Measurements from ENCODE around the gene ITFG1. TPM values are rescaled to one million over a fixed set of nuclear protein-coding genes. Genes with fewer than 3 reads are reported as not detected.

ITFG1 gene
- total RNA-seq, 5 donors from 2014 or later (not counting 1 experiment from before 2014, with no cell fraction given): 17.6 to 33.9 (median 22.6) TPM

DNA sequence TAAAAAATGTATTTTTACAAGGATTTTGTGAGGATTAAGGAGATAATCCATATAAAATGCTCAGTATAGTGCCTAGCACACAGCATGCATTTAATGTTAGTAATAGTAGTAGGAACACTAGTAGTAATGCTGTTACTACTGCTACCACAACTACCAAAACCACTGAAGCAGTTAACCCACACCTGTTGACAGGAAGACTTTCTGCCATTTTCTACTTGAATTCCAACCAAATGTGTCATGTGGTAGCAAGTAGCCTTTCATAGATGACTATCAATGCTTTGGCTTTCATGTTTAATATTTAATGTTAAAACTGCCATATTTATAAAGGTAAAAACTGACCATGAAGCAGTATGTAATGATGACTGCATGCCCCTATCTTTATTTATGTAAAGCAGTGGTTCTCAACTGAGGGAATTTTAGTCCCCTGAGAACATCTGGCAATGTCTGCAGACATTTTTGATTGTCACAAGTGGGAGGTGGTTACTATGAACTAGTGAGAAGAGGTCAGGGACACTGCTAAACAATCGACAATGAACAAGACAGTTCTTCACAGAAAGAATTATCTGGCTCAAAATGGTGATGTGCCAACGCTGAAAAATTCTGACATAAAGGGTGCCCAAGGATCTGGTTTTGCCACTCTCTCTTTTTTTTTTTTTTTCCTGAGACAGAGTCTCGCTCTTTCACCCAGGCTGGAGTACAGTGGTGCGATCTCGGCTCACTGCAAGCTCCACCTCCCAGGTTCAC lies 89.4 kb downstream of the ITFG1 start:
- Histone ChIP-seq H3K9me3 (no peaks in the 10 kb centered on the region), H3K27ac (ENCODE audit: low read length) (no peak overlapping the region), H3K27me3 (replicated peaks in 1 of 2; ENCODE audit: control insufficient read depth in 2 of 2, extremely low read depth in 1 of 2, insufficient read depth in 2 of 2, low read length in 1 of 2) (no peaks in the 10 kb centered on the region), H3K4me3 (ENCODE audit: control insufficient read depth in 1 of 2, extremely low read depth in 1 of 2, low read length in 1 of 2) (no peak overlapping the region), H3K4me1 (ENCODE audit: control insufficient read depth in 1 of 2, extremely low read depth in 1 of 2, insufficient read depth in 2 of 2, low read length in 2 of 2) (no peaks in the 10 kb centered on the region), H3K36me3 (ENCODE audit: control insufficient read depth in 2 of 2, extremely low read depth in 1 of 2, insufficient read depth in 1 of 2, low read length in 1 of 2) (peaks cover 0 to 4% of the 10 kb centered on the region in 2 donors)
- DNase-seq (no peak), ATAC-seq (replicated peaks in 1 of 4) (no peak)
- Mint-ChIP-seq H3K36me3 (peaks cover 58% of the 10 kb centered on the region), H3K27me3 (no peaks in the 10 kb centered on the region), H3K27ac (no peak overlapping the region), H3K4me3 (no peak overlapping the region), H3K9me3 (peaks cover 2 to 6% (median 4%) of the 10 kb centered on the region in 3 donors), H3K4me1 (no peaks in the 10 kb centered on the region)
- 92% methylated on average over 2 of the region's 5 CpGs for WGBS (ENCODE audit: insufficient coverage)
- POLR2A ChIA-PET: no interaction called here
- CTCF ChIA-PET: interaction anchor here in 1 of 2 donors (0.7 kb wide), 1 partner anchor 669 kb away, joined by 3 read pairs; no protein-coding TSS in a partner anchor

DNA sequence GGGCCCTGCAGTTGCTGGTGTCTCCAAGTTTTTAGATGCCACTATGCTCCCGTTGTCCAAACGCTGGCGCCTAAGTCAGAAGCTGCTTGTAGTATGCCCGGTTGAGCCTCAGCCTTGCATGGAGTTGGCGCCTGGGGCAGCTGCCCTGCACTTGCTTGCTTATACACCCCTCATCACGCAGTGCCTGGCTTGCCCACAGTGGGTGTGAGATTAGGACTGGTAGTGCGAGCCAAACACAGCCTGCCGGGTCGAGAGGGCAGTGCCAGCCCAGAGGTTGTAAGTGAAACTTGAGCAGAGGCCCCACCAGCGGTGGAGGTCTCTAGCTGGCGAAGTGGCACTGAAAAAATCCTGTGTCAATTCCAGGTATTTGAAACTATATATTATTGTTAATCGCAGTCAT lies 90.3 kb downstream of the ITFG1 start:
- DNase-seq (no peak), ATAC-seq (replicated peaks in 1 of 4) (no peak)
- H3K4me3 ChIP-seq (ENCODE audit: control insufficient read depth in 1 of 2, extremely low read depth in 1 of 2, low read length in 1 of 2): no peak overlapping the region
- peaks cover 63% of the 10 kb centered on the region for H3K36me3 Mint-ChIP-seq
- H3K9me3 Mint-ChIP-seq: peaks cover 2 to 6% (median 4%) of the 10 kb centered on the region in 3 donors
- POLR2A ChIA-PET: interaction anchor here in 1 of 2 donors (0.6 kb wide), 1 partner anchor 212 kb away, joined by 3 read pairs; no protein-coding TSS in a partner anchor
- no peaks in the 10 kb centered on the region for H3K4me1 Mint-ChIP-seq
- H3K27me3 ChIP-seq (replicated peaks in 1 of 2; ENCODE audit: control insufficient read depth in 2 of 2, extremely low read depth in 1 of 2, insufficient read depth in 2 of 2, low read length in 1 of 2): no peaks in the 10 kb centered on the region
- no peak overlapping the region for H3K4me3 Mint-ChIP-seq
- no peak overlapping the region for H3K27ac ChIP-seq (ENCODE audit: low read length)
- CTCF ChIA-PET: interaction anchor here in 1 of 2 donors (0.7 kb wide), 1 partner anchor 668 kb away, joined by 3 read pairs; no protein-coding TSS in a partner anchor
- WGBS (ENCODE audit: insufficient coverage): 98% methylated on average over 7 of the region's 12 CpGs
- no peaks in the 10 kb centered on the region for H3K9me3 ChIP-seq
- peaks cover 0 to 4% of the 10 kb centered on the region in 2 donors for H3K36me3 ChIP-seq (ENCODE audit: control insufficient read depth in 2 of 2, extremely low read depth in 1 of 2, insufficient read depth in 1 of 2, low read length in 1 of 2)
- no peak overlapping the region for H3K27ac Mint-ChIP-seq
- no peaks in the 10 kb centered on the region for H3K27me3 Mint-ChIP-seq
- no peaks in the 10 kb centered on the region for H3K4me1 ChIP-seq (ENCODE audit: control insufficient read depth in 1 of 2, extremely low read depth in 1 of 2, insufficient read depth in 2 of 2, low read length in 2 of 2)

DNA sequence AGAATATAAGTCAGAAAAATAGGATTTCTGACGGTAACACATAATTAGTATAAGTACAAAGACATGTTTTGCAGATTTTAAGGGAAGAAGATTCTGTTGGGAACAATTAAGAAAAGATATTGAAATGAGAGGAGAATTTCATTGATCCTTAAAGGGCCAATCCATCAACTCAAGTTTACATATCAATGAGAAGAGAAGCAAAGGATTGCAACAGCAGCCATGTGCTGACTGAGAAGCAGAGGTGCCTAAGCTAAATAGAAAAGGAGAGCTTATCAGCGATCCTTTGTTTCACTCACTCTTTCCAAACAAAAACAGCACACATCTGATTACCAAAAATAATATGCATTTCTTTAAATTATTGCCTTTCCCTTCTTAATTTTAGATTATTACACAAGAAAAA lies 94.6 kb downstream of the ITFG1 start:
- no CpG with 5 or more reads among the region's 2 CpGs for WGBS (ENCODE audit: insufficient coverage)
- peaks cover 59% of the 10 kb centered on the region for H3K36me3 Mint-ChIP-seq
- POLR2A ChIA-PET: no interaction called here
- no peaks in the 10 kb centered on the region for H3K9me3 ChIP-seq
- DNase-seq (no peak), ATAC-seq (replicated peaks in 1 of 4) (no peak)
- no peaks in the 10 kb centered on the region for H3K27me3 Mint-ChIP-seq
- CTCF ChIA-PET: interaction anchor here in 1 of 2 donors (0.8 kb wide), 1 partner anchor 10 kb away, joined by 3 read pairs; no protein-coding TSS in a partner anchor
- no peak overlapping the region for H3K4me3 Mint-ChIP-seq
- H3K27ac ChIP-seq (ENCODE audit: low read length): no peak overlapping the region
- no peak overlapping the region for H3K27ac Mint-ChIP-seq
- H3K4me1 ChIP-seq (ENCODE audit: control insufficient read depth in 1 of 2, extremely low read depth in 1 of 2, insufficient read depth in 2 of 2, low read length in 2 of 2): no peaks in the 10 kb centered on the region
- H3K36me3 ChIP-seq (ENCODE audit: control insufficient read depth in 2 of 2, extremely low read depth in 1 of 2, insufficient read depth in 1 of 2, low read length in 1 of 2): peaks cover 0 to 6% of the 10 kb centered on the region in 2 donors
- no peaks in the 10 kb centered on the region for H3K27me3 ChIP-seq (replicated peaks in 1 of 2; ENCODE audit: control insufficient read depth in 2 of 2, extremely low read depth in 1 of 2, insufficient read depth in 2 of 2, low read length in 1 of 2)
- no peaks in the 10 kb centered on the region for H3K4me1 Mint-ChIP-seq
- H3K9me3 Mint-ChIP-seq: peaks cover 2 to 6% (median 4%) of the 10 kb centered on the region in 3 donors
- H3K4me3 ChIP-seq (ENCODE audit: control insufficient read depth in 1 of 2, extremely low read depth in 1 of 2, low read length in 1 of 2): no peak overlapping the region

- WGBS (ENCODE audit: insufficient coverage): no CpG with 5 or more reads among the region's 1 CpG
- ATAC-seq (replicated peaks in 1 of 4) (no peak), DNase-seq (no peak)
- Histone ChIP-seq H3K4me1 (ENCODE audit: control insufficient read depth in 1 of 2, extremely low read depth in 1 of 2, insufficient read depth in 2 of 2, low read length in 2 of 2) (no peaks in the 10 kb centered on the region), H3K36me3 (ENCODE audit: control insufficient read depth in 2 of 2, extremely low read depth in 1 of 2, insufficient read depth in 1 of 2, low read length in 1 of 2) (peaks cover 0 to 6% of the 10 kb centered on the region in 2 donors), H3K27me3 (replicated peaks in 1 of 2; ENCODE audit: control insufficient read depth in 2 of 2, extremely low read depth in 1 of 2, insufficient read depth in 2 of 2, low read length in 1 of 2) (no peaks in the 10 kb centered on the region), H3K27ac (ENCODE audit: low read length) (no peak overlapping the region), H3K9me3 (no peaks in the 10 kb centered on the region), H3K4me3 (ENCODE audit: control insufficient read depth in 1 of 2, extremely low read depth in 1 of 2, low read length in 1 of 2) (no peak overlapping the region)
- Mint-ChIP-seq H3K27ac (no peak overlapping the region), H3K9me3 (no peaks in the 10 kb centered on the region), H3K4me3 (no peak overlapping the region), H3K4me1 (no peaks in the 10 kb centered on the region), H3K27me3 (no peaks in the 10 kb centered on the region), H3K36me3 (peaks cover 49% of the 10 kb centered on the region)
- ChIA-PET POLR2A (no interaction called here), CTCF (interaction anchor here in 1 of 2 donors (0.6 kb wide), 1 partner anchor 322 kb away, joined by 3 read pairs; no protein-coding TSS in a partner anchor)
Observed at GRCh38 chr16:47363761-47364160, 97.1 kb downstream of the ITFG1 start.

GRCh38 chr16:47359478-47359877 lies 101.4 kb downstream of the ITFG1 start:
- no peaks in the 10 kb centered on the region for H3K9me3 ChIP-seq
- Mint-ChIP-seq H3K36me3 (peaks cover 51% of the 10 kb centered on the region), H3K9me3 (peaks cover 0 to 12% (median 5%) of the 10 kb centered on the region in 3 donors), H3K4me1 (no peaks in the 10 kb centered on the region), H3K27ac (no peak overlapping the region), H3K27me3 (no peaks in the 10 kb centered on the region), H3K4me3 (no peak overlapping the region)
- DNase-seq: no peak
- no peaks in the 10 kb centered on the region for H3K27me3 ChIP-seq (replicated peaks in 1 of 2; ENCODE audit: control insufficient read depth in 2 of 2, extremely low read depth in 1 of 2, insufficient read depth in 2 of 2, low read length in 1 of 2)
- CTCF ChIA-PET: interaction anchor here in 1 of 2 donors (0.6 kb wide), 1 partner anchor 200 kb away, joined by 7 read pairs; no protein-coding TSS in a partner anchor
- no peak overlapping the region for H3K27ac ChIP-seq (ENCODE audit: low read length)
- POLR2A ChIA-PET: no interaction called here
- no peaks in the 10 kb centered on the region for H3K4me1 ChIP-seq (ENCODE audit: control insufficient read depth in 1 of 2, extremely low read depth in 1 of 2, insufficient read depth in 2 of 2, low read length in 2 of 2)
- ATAC-seq (replicated peaks in 1 of 4): no peak
- no peak overlapping the region for H3K4me3 ChIP-seq (ENCODE audit: control insufficient read depth in 1 of 2, extremely low read depth in 1 of 2, low read length in 1 of 2)
- WGBS (ENCODE audit: insufficient coverage): 100% methylated on average over 1 of the region's 2 CpGs
- no peaks in the 10 kb centered on the region for H3K36me3 ChIP-seq (ENCODE audit: control insufficient read depth in 2 of 2, extremely low read depth in 1 of 2, insufficient read depth in 1 of 2, low read length in 1 of 2)

GRCh38 chr16:47358816-47359215 lies 102.0 kb downstream of the ITFG1 start:
- Histone ChIP-seq H3K27me3 (replicated peaks in 1 of 2; ENCODE audit: control insufficient read depth in 2 of 2, extremely low read depth in 1 of 2, insufficient read depth in 2 of 2, low read length in 1 of 2) (no peaks in the 10 kb centered on the region), H3K4me1 (ENCODE audit: control insufficient read depth in 1 of 2, extremely low read depth in 1 of 2, insufficient read depth in 2 of 2, low read length in 2 of 2) (no peaks in the 10 kb centered on the region), H3K9me3 (no peaks in the 10 kb centered on the region), H3K27ac (ENCODE audit: low read length) (no peak overlapping the region), H3K36me3 (ENCODE audit: control insufficient read depth in 2 of 2, extremely low read depth in 1 of 2, insufficient read depth in 1 of 2, low read length in 1 of 2) (no peaks in the 10 kb centered on the region), H3K4me3 (ENCODE audit: control insufficient read depth in 1 of 2, extremely low read depth in 1 of 2, low read length in 1 of 2) (no peak overlapping the region)
- ChIA-PET POLR2A (no interaction called here), CTCF (no interaction called here)
- 94% methylated on average over 2 of the region's 2 CpGs for WGBS (ENCODE audit: insufficient coverage)
- H3K9me3 Mint-ChIP-seq: peaks cover 0 to 18% (median 8%) of the 10 kb centered on the region in 3 donors
- H3K27ac Mint-ChIP-seq: no peak overlapping the region
- ATAC-seq (replicated peaks in 1 of 4) (no peak), DNase-seq (no peak)
- no peaks in the 10 kb centered on the region for H3K4me1 Mint-ChIP-seq
- H3K27me3 Mint-ChIP-seq: no peaks in the 10 kb centered on the region
- H3K36me3 Mint-ChIP-seq: peaks cover 53% of the 10 kb centered on the region
- H3K4me3 Mint-ChIP-seq: no peak overlapping the region

All from T-cell (primary cell).